Lower leg skin (tissue), 3 donors: ENCODE data around the gene CCL2.

Experiments used
- POLR2A ChIP-seq, 2 donors: fragments of 450-650 bp; IDR thresholded peaks; one replicate each; pipeline ENCODE4 v1.6.1; 2016 to 2017; ENCODE audit warnings: antibody characterized with exemption in 2 of 2, mild to moderate bottlenecking in 1 of 2, moderate library complexity in 1 of 2
- TF ChIP-seq, protein P1 (sequence below), 3 donors: fragments of 450-650 bp; IDR thresholded peaks; one replicate each; pipeline ENCODE4 v1.5.1; 2016; ENCODE audit warnings: antibody characterized with exemption in 3 of 3, mild to moderate bottlenecking in 3 of 3, moderate library complexity in 2 of 3

DNA sequence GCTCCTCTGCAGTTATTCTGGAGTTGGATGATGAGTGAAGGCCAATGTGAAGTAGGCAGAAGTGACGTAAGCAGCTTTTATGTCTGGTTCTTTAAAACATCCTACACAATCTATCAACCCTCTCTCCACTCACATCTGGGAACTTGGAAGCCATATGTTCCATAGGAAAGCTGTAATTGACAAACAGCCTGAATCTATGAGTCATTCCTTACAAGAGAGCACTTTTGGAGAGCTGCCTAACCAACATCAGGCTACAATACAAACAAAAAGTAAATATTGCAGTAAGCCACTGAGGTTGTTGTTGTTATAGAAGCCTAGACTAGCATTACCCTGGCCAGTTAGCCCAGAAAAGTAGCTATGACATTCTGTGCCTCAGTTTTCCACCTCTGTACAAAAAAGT, 20.8 kb downstream of the CCL2 start:
- TF ChIP-seq, protein P1, sequence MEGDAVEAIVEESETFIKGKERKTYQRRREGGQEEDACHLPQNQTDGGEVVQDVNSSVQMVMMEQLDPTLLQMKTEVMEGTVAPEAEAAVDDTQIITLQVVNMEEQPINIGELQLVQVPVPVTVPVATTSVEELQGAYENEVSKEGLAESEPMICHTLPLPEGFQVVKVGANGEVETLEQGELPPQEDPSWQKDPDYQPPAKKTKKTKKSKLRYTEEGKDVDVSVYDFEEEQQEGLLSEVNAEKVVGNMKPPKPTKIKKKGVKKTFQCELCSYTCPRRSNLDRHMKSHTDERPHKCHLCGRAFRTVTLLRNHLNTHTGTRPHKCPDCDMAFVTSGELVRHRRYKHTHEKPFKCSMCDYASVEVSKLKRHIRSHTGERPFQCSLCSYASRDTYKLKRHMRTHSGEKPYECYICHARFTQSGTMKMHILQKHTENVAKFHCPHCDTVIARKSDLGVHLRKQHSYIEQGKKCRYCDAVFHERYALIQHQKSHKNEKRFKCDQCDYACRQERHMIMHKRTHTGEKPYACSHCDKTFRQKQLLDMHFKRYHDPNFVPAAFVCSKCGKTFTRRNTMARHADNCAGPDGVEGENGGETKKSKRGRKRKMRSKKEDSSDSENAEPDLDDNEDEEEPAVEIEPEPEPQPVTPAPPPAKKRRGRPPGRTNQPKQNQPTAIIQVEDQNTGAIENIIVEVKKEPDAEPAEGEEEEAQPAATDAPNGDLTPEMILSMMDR (IDR thresholded peaks at IDR 0.05): no peak
- TF ChIP-seq POLR2A (IDR thresholded peaks at IDR 0.05): no peak
